HG03103 (cell line): Measurements from ENCODE around the gene COX11.

Source experiments
- ATAC-seq: cut with Tn5 transposase; IDR thresholded peaks from one replicate; pipeline ENCODE4 v1.9.1; 2021; ENCODE audit warnings: low read depth; ENCODE audit not compliant: unreplicated experiment

COX11 gene

GRCh38 chr17:54968988-54969332 lies 506 bp upstream of the COX11 start:
- peak; percentile 22 for ATAC-seq

- peak; percentile 44 for ATAC-seq
These were observed 713 bp downstream of the COX11 start for GRCh38 chr17:54967621-54968261.

GRCh38 chr17:54956791-54957190 lies 11.7 kb downstream of the COX11 start:
- no peak for ATAC-seq

GRCh38 chr17:54951286-54951685 lies 17.2 kb downstream of the COX11 start:
- no peak for ATAC-seq

- ATAC-seq, result no peak
These were observed 18.3 kb downstream of the COX11 start for GRCh38 chr17:54950116-54950515.

- no peak for ATAC-seq
These were observed 20.1 kb downstream of the COX11 start for GRCh38 chr17:54948380-54948779.

GRCh38 chr17:54947396-54947795 lies 21.1 kb downstream of the COX11 start:
- ATAC-seq, result no peak

- ATAC-seq, result no peak
These were observed 22.8 kb downstream of the COX11 start for GRCh38 chr17:54945671-54946070.

GRCh38 chr17:54945231-54945630 lies 23.2 kb downstream of the COX11 start:
- ATAC-seq, result no peak

- ATAC-seq, result no peak
These were observed 23.7 kb downstream of the COX11 start for GRCh38 chr17:54944796-54945195.

- no peak for ATAC-seq
These were observed 27.2 kb downstream of the COX11 start for GRCh38 chr17:54941285-54941684.

- no peak for ATAC-seq
These were observed 31.0 kb downstream of the COX11 start for GRCh38 chr17:54937426-54937825.

GRCh38 chr17:54937018-54937417 lies 31.4 kb downstream of the COX11 start:
- ATAC-seq, result no peak

GRCh38 chr17:54935471-54935870 lies 33.0 kb downstream of the COX11 start:
- ATAC-seq, result no peak

GRCh38 chr17:54933921-54934320 lies 34.5 kb downstream of the COX11 start:
- ATAC-seq, result no peak

- ATAC-seq, result no peak
These were observed 35.7 kb downstream of the COX11 start for GRCh38 chr17:54932711-54933110.

GRCh38 chr17:54927525-54927924 lies 40.9 kb downstream of the COX11 start:
- ATAC-seq, result no peak

GRCh38 chr17:54924405-54924804 lies 44.0 kb downstream of the COX11 start:
- no peak for ATAC-seq

GRCh38 chr17:54920819-54921218 lies 47.6 kb downstream of the COX11 start:
- ATAC-seq, result no peak

GRCh38 chr17:54919425-54919824 lies 49.0 kb downstream of the COX11 start:
- no peak for ATAC-seq

- ATAC-seq, result no peak
These were observed 51.7 kb downstream of the COX11 start for GRCh38 chr17:54916721-54917120.
